OCI-LY3 (cell line): ENCODE measurements around the gene PTCD2.

Experiments
- H2AFZ ChIP-seq: fragments of 200-600, 300-600 bp; shearing (Covaris generic); 2 replicates; pipeline ENCODE4 v1.6.0; 2014; ENCODE audit warnings: antibody characterized with exemption, low read depth, low read length
- H3K27ac ChIP-seq: fragments of 200-600, 300-600 bp; sonication (generic); 2 replicates; pipeline ENCODE4 v1.5.1; 2014; ENCODE audit warnings: mild to moderate bottlenecking, low read length, moderate library complexity, mixed read lengths
- H3K27me3 ChIP-seq: fragments of 200-600, 300-600 bp; sonication (generic); 2 replicates; pipeline ENCODE4 v1.6.1; 2014; ENCODE audit warnings: low read depth, low read length, mixed read lengths
- H3K36me3 ChIP-seq: fragments of 200-600, 300-600 bp; sonication (generic); replicated peaks from 2 replicates; pipeline ENCODE3; 2014; ENCODE audit warnings: low read depth, low read length, mixed read lengths
- H3K4me1 ChIP-seq: fragments of 300-600, 200-600 bp; sonication (generic); 2 replicates; pipeline ENCODE4 v1.6.1; 2014; ENCODE audit warnings: low read length, mixed read lengths
- H3K4me2 ChIP-seq: fragments of 200-600, 300-600 bp; sonication (generic); 2 replicates; pipeline ENCODE4 v1.6.1; 2014; ENCODE audit warnings: low read length, mixed read lengths
- H3K4me3 ChIP-seq: fragments of 300-600, 200-600 bp; sonication (generic); 2 replicates; pipeline ENCODE4 v1.5.1; 2014; ENCODE audit warnings: antibody characterized with exemption, mild to moderate bottlenecking, low read length, moderate library complexity
- H3K79me2 ChIP-seq: fragments of 300-600, 200-600 bp; shearing (Covaris generic); 2 replicates; pipeline ENCODE4 v1.6.1; 2014; ENCODE audit warnings: mild to moderate bottlenecking, low read length, mixed read lengths
- H3K9ac ChIP-seq: fragments of 300-600, 200-600 bp; shearing (Covaris generic); 2 replicates; pipeline ENCODE4 v1.6.0; 2014; ENCODE audit warnings: mild to moderate bottlenecking, low read length, moderate library complexity
- H3K9me3 ChIP-seq: fragments of 200-600, 300-600 bp; shearing (Covaris generic); 2 replicates; pipeline ENCODE4 v1.6.1; 2014; ENCODE audit warnings: low read length, mixed read lengths; ENCODE audit not compliant: insufficient read depth
- H4K20me1 ChIP-seq: fragments of 200-600, 300-600 bp; sonication (generic); 2 replicates; pipeline ENCODE4 v1.6.1; 2016; ENCODE audit warnings: low read length, mixed read lengths; ENCODE audit not compliant: insufficient read depth
- EZH2phosphoT487 ChIP-seq: fragments of 200-600 bp; shearing (Covaris generic); IDR thresholded peaks from 2 replicates; pipeline ENCODE4 v1.6.1; 2018; ENCODE audit warnings: antibody characterized with exemption, mixed run types, low read depth
- TF ChIP-seq, protein P1 (sequence below): fragments of 200-600, 300-600 bp; sonication (generic); IDR thresholded peaks from 2 replicates; pipeline ENCODE4 v1.5.1; 2014; ENCODE audit warnings: antibody characterized with exemption, low read length, low read depth

PTCD2 gene

DNA sequence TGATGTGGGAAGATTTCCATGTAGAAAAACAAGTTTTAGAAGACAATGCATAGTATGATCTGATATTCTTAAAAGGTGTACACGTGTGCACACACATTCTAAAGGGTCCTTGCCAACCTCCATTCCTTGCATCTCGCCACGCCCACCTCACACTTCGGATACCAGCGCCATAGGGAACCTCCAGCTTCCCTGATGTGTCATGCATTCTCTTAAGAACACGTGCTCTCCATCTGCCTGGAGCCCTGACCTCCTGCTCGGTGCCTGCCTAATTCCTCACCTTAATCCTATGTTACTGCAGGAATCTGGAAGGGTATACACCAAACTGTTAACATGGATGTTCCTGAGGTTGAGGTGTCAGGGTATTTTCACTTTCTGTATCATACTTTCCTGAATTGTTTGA, 63.1 kb downstream of the PTCD2 start:
- Histone ChIP-seq H3K79me2 (no peaks in the 10 kb centered on the region), H3K36me3 (no peaks in the 10 kb centered on the region), H4K20me1 (no peaks in the 10 kb centered on the region), H3K9ac (no peak overlapping the region), H2AFZ (no peak overlapping the region), H3K9me3 (no peaks in the 10 kb centered on the region), H3K4me2 (no peak overlapping the region), H3K27ac (no peak overlapping the region), H3K27me3 (no peaks in the 10 kb centered on the region), H3K4me3 (no peak overlapping the region), H3K4me1 (peaks cover 29% of the 10 kb centered on the region)
- TF ChIP-seq EZH2phosphoT487, result no peak
- TF ChIP-seq, protein P1, sequence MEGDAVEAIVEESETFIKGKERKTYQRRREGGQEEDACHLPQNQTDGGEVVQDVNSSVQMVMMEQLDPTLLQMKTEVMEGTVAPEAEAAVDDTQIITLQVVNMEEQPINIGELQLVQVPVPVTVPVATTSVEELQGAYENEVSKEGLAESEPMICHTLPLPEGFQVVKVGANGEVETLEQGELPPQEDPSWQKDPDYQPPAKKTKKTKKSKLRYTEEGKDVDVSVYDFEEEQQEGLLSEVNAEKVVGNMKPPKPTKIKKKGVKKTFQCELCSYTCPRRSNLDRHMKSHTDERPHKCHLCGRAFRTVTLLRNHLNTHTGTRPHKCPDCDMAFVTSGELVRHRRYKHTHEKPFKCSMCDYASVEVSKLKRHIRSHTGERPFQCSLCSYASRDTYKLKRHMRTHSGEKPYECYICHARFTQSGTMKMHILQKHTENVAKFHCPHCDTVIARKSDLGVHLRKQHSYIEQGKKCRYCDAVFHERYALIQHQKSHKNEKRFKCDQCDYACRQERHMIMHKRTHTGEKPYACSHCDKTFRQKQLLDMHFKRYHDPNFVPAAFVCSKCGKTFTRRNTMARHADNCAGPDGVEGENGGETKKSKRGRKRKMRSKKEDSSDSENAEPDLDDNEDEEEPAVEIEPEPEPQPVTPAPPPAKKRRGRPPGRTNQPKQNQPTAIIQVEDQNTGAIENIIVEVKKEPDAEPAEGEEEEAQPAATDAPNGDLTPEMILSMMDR, result no peak

DNA sequence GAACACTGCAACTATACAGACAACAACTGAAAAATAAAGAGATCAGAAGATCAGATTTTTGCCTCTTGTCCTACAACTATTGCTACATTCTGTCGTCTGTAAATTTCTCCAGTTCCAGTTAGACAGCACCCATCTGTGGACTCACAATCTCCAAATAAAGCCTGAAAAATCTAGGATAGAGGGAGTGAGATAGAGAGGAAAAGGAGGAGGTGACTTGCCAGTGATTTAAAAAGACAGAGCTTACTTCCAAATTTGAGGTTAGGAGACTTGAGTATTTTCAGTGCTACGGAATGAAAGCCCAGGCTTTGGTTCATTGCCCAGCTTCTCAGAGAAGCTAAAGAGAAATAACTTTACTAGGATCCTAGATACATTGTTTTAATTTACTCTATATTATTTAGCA, 63.6 kb downstream of the PTCD2 start:
- no peaks in the 10 kb centered on the region for H3K79me2 ChIP-seq
- TF ChIP-seq EZH2phosphoT487, result no peak
- TF ChIP-seq, protein P1, result no peak
- peaks cover 29% of the 10 kb centered on the region for H3K4me1 ChIP-seq
- no peaks in the 10 kb centered on the region for H3K36me3 ChIP-seq
- H3K9ac ChIP-seq, result no peak overlapping the region
- no peaks in the 10 kb centered on the region for H3K27me3 ChIP-seq
- no peaks in the 10 kb centered on the region for H4K20me1 ChIP-seq
- H3K4me2 ChIP-seq, result no peak overlapping the region
- H3K27ac ChIP-seq, result no peak overlapping the region
- H3K9me3 ChIP-seq, result no peaks in the 10 kb centered on the region
- H2AFZ ChIP-seq, result no peak overlapping the region
- no peak overlapping the region for H3K4me3 ChIP-seq

DNA sequence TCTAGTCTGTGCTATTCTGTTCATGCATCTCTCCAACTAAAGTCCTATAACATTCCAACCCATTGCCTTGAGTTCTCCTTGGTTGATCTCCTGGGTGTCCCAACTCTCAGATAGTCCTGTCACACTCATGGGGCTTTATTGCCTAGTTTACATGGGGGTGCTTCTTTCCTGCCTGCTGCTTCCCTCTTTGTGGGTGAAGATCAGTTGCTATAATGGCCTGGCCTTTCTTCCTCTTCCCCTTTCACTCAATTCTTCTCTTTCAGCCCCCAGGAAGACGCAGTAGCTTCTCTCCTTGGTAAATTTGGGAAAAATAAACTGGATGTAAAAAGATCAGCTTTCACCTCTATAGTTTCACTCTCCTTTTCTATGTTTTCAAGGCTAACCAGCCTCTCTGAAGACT, 66.5 kb downstream of the PTCD2 start:
- H3K27me3 ChIP-seq, result no peaks in the 10 kb centered on the region
- no peak overlapping the region for H3K9ac ChIP-seq
- peak overlapping the region; percentile 22; the same call in 1 of the 2 replicates for H3K4me2 ChIP-seq
- no peaks in the 10 kb centered on the region for H3K79me2 ChIP-seq
- H3K4me1 ChIP-seq, result peaks cover 13% of the 10 kb centered on the region
- no peak overlapping the region for H3K4me3 ChIP-seq
- no peak overlapping the region for H3K27ac ChIP-seq
- no peak overlapping the region for H2AFZ ChIP-seq
- H4K20me1 ChIP-seq, result no peaks in the 10 kb centered on the region
- TF ChIP-seq EZH2phosphoT487, result no peak
- TF ChIP-seq, protein P1, result no peak
- H3K9me3 ChIP-seq, result no peaks in the 10 kb centered on the region
- H3K36me3 ChIP-seq, result no peaks in the 10 kb centered on the region

DNA sequence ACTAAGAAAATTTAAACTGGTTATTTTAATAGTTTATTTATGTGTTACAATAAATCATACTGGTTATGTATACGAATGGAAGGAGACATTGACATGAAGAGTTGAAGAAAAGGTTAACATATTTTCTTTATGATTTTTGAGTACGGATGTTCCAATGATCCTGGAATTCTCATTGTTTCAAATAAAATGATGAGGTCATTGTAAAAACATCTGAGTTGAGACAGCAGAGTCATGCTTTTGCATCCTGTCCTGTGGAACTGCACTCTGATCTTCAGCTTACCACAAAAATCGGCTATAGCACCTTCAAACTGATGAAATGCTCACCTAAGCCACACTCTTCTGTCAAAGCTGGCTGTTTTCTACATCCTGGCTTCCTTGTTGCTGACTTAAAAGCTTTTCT, 67.8 kb downstream of the PTCD2 start:
- Histone ChIP-seq H4K20me1 (no peaks in the 10 kb centered on the region), H3K79me2 (no peaks in the 10 kb centered on the region), H3K4me3 (no peak overlapping the region), H3K27ac (no peak overlapping the region), H3K27me3 (no peaks in the 10 kb centered on the region), H3K4me2 (no peak overlapping the region), H2AFZ (no peak overlapping the region), H3K9ac (no peak overlapping the region), H3K4me1 (peaks cover 10% of the 10 kb centered on the region), H3K36me3 (no peaks in the 10 kb centered on the region), H3K9me3 (no peaks in the 10 kb centered on the region)
- no peak for TF ChIP-seq EZH2phosphoT487

DNA sequence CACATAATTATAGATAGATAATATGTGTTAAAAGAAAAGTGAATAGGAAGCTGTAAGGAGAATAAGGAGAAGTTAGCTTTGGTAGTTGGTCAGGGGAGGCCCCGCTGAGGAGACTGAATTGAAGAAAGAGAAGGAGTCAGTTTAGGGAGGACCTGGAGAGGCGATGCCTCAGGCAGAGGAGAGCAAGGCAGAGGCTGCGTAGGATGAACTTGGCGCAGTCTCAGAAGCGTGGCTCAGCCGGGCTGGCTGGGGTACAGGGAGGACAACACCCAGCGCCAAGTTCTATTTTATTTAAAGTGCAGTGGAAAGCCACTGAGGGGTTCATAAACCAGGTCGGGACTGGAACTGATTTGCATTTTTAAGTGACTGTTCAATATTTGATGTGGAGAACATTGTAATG, 68.5 kb downstream of the PTCD2 start:
- no peaks in the 10 kb centered on the region for H3K79me2 ChIP-seq
- H3K27me3 ChIP-seq, result no peaks in the 10 kb centered on the region
- H3K9ac ChIP-seq, result no peak overlapping the region
- no peak overlapping the region for H3K27ac ChIP-seq
- H3K4me1 ChIP-seq, result peaks cover 10% of the 10 kb centered on the region
- TF ChIP-seq, protein P1, result no peak
- TF ChIP-seq EZH2phosphoT487, result no peak
- no peaks in the 10 kb centered on the region for H3K9me3 ChIP-seq
- no peak overlapping the region for H3K4me2 ChIP-seq
- H3K36me3 ChIP-seq, result no peaks in the 10 kb centered on the region
- no peaks in the 10 kb centered on the region for H4K20me1 ChIP-seq
- H3K4me3 ChIP-seq, result no peak overlapping the region
- no peak overlapping the region for H2AFZ ChIP-seq
